GM19238 (cell line): ENCODE results near the gene CAD.
"Not testable (repeated sequence)": the region's sequence is repeated elsewhere in the genome, so short reads cannot be mapped to it uniquely, and the experiment has no call there.

ENCODE experiments used
- DNase-seq: peaks from one replicate; pipeline ENCODE4 v3.0.0; 2011; ENCODE audit warnings: low spot score; ENCODE audit not compliant: insufficient read length

Gene CAD

GRCh38 chr2:27255660-27256059 is 38.5 kb downstream of the CAD start:
- DNase-seq, result no peak

- DNase-seq, result no peak
These were observed 39.8 kb downstream of the CAD start for GRCh38 chr2:27256855-27257454.

GRCh38 chr2:27258051-27258450 is 40.9 kb downstream of the CAD start:
- no peak for DNase-seq

- DNase-seq, result no peak
These were observed 44.2 kb downstream of the CAD start for GRCh38 chr2:27261241-27261925.

GRCh38 chr2:27261926-27262298 is 44.7 kb downstream of the CAD start:
- no peak for DNase-seq

- DNase-seq, result peak; percentile 81
These were observed 45.5 kb downstream of the CAD start, which contains the start of gene SLC30A3 for GRCh38 chr2:27262379-27263286. SLC30A3 (minus strand) TSS chr2:27263047; CDS start chr2:27262906, 141 bp downstream.

- no peak for DNase-seq
These were observed 46.4 kb downstream of the CAD start for GRCh38 chr2:27263287-27264252.

GRCh38 chr2:27264253-27264752 is 47.1 kb downstream of the CAD start:
- no peak for DNase-seq

GRCh38 chr2:27264753-27265535 is 47.8 kb downstream of the CAD start:
- peak; percentile 76 for DNase-seq

GRCh38 chr2:27265536-27265870 is 48.3 kb downstream of the CAD start:
- no peak for DNase-seq

GRCh38 chr2:27268296-27268695 is 51.1 kb downstream of the CAD start:
- DNase-seq, result not testable (repeated sequence)

- DNase-seq, result no peak
These were observed 53.0 kb downstream of the CAD start for GRCh38 chr2:27270131-27270530.

- no peak for DNase-seq
These were observed 53.5 kb downstream of the CAD start for GRCh38 chr2:27270670-27271069.

GRCh38 chr2:27271631-27272340 is 54.6 kb downstream of the CAD start:
- DNase-seq, result no peak

GRCh38 chr2:27272537-27273522 is 55.7 kb downstream of the CAD start:
- not testable (repeated sequence) for DNase-seq

- DNase-seq, result no peak
These were observed 58.3 kb downstream of the CAD start, which contains the start of gene DNAJC5G for GRCh38 chr2:27275211-27276150. DNAJC5G (plus strand) TSS chr2:27275433; CDS start chr2:27276729, 1,296 bp downstream.

GRCh38 chr2:27278010-27278409 is 60.8 kb downstream of the CAD start:
- DNase-seq, result no peak
